ENCODE measurements around the gene MAK. TPM values are rescaled to one million over a fixed set of nuclear protein-coding genes. Genes with fewer than 3 reads are reported as not detected.

MAK gene
- total and polyA plus RNA-seq, 2 of the 13 experiments (the other 11 are each of a cell fraction or from before 2014, with no cell fraction given) = 0.04 TPM; not detected in 1

DNA sequence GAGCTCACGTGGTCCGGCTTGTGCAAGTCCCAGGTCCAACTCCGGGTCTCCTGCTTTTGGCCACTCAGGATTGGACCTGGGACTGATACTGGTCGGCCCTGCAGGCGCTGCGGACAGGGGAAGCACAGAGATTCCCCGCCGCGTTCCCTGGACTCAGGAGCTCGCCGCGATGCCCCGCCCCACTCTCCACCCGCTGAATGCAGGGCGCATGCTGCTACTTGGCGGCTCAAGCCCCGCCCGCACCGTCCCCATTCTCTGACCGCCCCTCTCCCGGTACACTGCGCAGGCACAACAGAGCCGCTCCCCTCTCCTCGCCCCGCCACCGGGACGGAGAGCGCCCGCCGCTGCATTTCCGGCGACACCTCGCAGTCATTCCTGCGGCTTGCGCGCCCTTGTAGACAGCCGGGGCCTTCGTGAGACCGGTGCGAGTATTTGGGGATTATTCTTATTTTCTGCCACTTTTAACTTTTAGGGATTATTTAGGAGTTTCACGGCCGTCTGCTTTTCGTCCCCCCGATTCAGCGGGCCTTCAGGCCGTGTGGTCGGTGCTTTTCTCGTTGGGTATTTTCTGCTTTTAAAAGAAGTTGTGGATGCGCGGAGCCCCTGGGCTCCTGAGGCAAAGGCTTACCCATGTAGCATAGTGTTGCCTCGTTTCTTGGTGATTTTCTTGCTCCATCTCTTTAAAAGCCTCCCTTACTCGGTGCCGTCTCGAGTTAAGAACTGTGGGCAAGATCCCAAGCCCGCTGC is 115.3 kb downstream of the MAK start, which contains the start of gene TMEM14C (continued):
- no peak; the same call in none of the 2 replicates for TF ChIP-seq AKNA (CRISPR knock-in tag; IDR thresholded peaks at IDR 0.05; ENCODE audit: borderline replicate concordance)
- TF ChIP-seq ZGPAT (CRISPR knock-in tag; IDR thresholded peaks at IDR 0.05) = peak; percentile 98
- TF ChIP-seq NPAS2 (CRISPR knock-in tag; IDR thresholded peaks at IDR 0.05; ENCODE audit: borderline replicate concordance) = 0 out of 2 replicates have a peak, but pooled peaks have one; percentile 90
- TF ChIP-seq THAP11 (CRISPR knock-in tag; IDR thresholded peaks at IDR 0.05) = peak; percentile 87
- 0 out of 2 replicates have a peak, but pooled peaks have one; percentile 14 for TF ChIP-seq NR2F6 (IDR thresholded peaks at IDR 0.05)
- TF ChIP-seq NR2F6 (CRISPR knock-in tag; IDR thresholded peaks at IDR 0.05) = peak; percentile 46
- peak; percentile 97 for TF ChIP-seq MEF2D (CRISPR knock-in tag; IDR thresholded peaks at IDR 0.05)
- TF ChIP-seq, protein P1, sequence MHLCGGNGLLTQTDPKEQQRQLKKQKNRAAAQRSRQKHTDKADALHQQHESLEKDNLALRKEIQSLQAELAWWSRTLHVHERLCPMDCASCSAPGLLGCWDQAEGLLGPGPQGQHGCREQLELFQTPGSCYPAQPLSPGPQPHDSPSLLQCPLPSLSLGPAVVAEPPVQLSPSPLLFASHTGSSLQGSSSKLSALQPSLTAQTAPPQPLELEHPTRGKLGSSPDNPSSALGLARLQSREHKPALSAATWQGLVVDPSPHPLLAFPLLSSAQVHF (CRISPR knock-in tag; IDR thresholded peaks at IDR 0.05) = 0 out of 2 replicates have a peak, but pooled peaks have one; percentile 70
- TF ChIP-seq XBP1 (CRISPR knock-in tag; IDR thresholded peaks at IDR 0.05) = no peak; the same call in 1 of the 2 replicates
- peak; percentile 95 for TF ChIP-seq ZNF564 (CRISPR knock-in tag; IDR thresholded peaks at IDR 0.05)
- 0 out of 2 replicates have a peak, but pooled peaks have one; percentile 76 for TF ChIP-seq EEA1 (CRISPR knock-in tag; IDR thresholded peaks at IDR 0.05; ENCODE audit: borderline replicate concordance)
- TF ChIP-seq TGIF2 (CRISPR knock-in tag; IDR thresholded peaks at IDR 0.05) = peak; percentile 23; the same call in 1 of the 2 replicates
- TF ChIP-seq ZFP90 (CRISPR knock-in tag; IDR thresholded peaks at IDR 0.05; ENCODE audit: borderline replicate concordance) = peak; percentile 64
- TF ChIP-seq ZNF607 (CRISPR knock-in tag; IDR thresholded peaks at IDR 0.05; ENCODE audit: borderline replicate concordance) = peak; percentile 97
- peak; percentile 98 for TF ChIP-seq ZNF335 (CRISPR knock-in tag; IDR thresholded peaks at IDR 0.05)
- TF ChIP-seq, protein P2, sequence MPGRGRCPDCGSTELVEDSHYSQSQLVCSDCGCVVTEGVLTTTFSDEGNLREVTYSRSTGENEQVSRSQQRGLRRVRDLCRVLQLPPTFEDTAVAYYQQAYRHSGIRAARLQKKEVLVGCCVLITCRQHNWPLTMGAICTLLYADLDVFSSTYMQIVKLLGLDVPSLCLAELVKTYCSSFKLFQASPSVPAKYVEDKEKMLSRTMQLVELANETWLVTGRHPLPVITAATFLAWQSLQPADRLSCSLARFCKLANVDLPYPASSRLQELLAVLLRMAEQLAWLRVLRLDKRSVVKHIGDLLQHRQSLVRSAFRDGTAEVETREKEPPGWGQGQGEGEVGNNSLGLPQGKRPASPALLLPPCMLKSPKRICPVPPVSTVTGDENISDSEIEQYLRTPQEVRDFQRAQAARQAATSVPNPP (CRISPR knock-in tag; IDR thresholded peaks at IDR 0.05) = peak; percentile 74
- TF ChIP-seq, protein P3, sequence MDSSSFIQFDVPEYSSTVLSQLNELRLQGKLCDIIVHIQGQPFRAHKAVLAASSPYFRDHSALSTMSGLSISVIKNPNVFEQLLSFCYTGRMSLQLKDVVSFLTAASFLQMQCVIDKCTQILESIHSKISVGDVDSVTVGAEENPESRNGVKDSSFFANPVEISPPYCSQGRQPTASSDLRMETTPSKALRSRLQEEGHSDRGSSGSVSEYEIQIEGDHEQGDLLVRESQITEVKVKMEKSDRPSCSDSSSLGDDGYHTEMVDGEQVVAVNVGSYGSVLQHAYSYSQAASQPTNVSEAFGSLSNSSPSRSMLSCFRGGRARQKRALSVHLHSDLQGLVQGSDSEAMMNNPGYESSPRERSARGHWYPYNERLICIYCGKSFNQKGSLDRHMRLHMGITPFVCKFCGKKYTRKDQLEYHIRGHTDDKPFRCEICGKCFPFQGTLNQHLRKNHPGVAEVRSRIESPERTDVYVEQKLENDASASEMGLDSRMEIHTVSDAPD (CRISPR knock-in tag; IDR thresholded peaks at IDR 0.05) = no peak; the same call in 1 of the 2 replicates
- TF ChIP-seq ZNF343 (CRISPR knock-in tag; IDR thresholded peaks at IDR 0.05) = peak; percentile 97
- TF ChIP-seq CHCHD3 (CRISPR knock-in tag; IDR thresholded peaks at IDR 0.05) = peak; percentile 51; the same call in 1 of the 2 replicates
